Subcutaneous abdominal adipose tissue (tissue), 5 donors: ENCODE data around the gene EIF4B.

Experiments used
- H3K27ac ChIP-seq: one replicate; pipeline ENCODE4 v1.7.0; 2013; ENCODE audit warnings: low read depth, mild to moderate bottlenecking, inconsistent platforms, low read length, moderate library complexity
- H3K27me3 ChIP-seq, 5 donors: one replicate each; pipeline ENCODE4 v1.7.0; 2013; ENCODE audit warnings: low read length in 5 of 5, inconsistent platforms in 1 of 5; ENCODE audit not compliant: control insufficient read depth in 5 of 5, insufficient read depth in 4 of 5
- H3K36me3 ChIP-seq, 5 donors: one replicate each; pipeline ENCODE4 v1.7.0; 2013; ENCODE audit warnings: low read length in 5 of 5; ENCODE audit not compliant: control insufficient read depth in 5 of 5, insufficient read depth in 5 of 5
- H3K4me1 ChIP-seq, 5 donors: one replicate each; pipeline ENCODE4 v1.7.0; 2013; ENCODE audit warnings: low read length in 5 of 5, mild to moderate bottlenecking in 3 of 5, moderate library complexity in 1 of 5; ENCODE audit not compliant: control insufficient read depth in 5 of 5, insufficient read depth in 5 of 5
- H3K4me3 ChIP-seq, 5 donors: one replicate each; pipeline ENCODE4 v1.7.0; 2013; ENCODE audit warnings: low read length in 5 of 5, low read depth in 1 of 5
- H3K9ac ChIP-seq, 5 donors: one replicate each; pipeline ENCODE4 v1.7.0; 2013; ENCODE audit warnings: low read length in 5 of 5, mild to moderate bottlenecking in 4 of 5, moderate library complexity in 3 of 5
- H3K9me3 ChIP-seq, 5 donors: one replicate each; pipeline ENCODE4 v1.7.0; 2013; ENCODE audit warnings: low read length in 5 of 5; ENCODE audit not compliant: control insufficient read depth in 5 of 5
- donor health status: healthy.
- donor health status: healthy.
- donor health status: healthy.
- donor health status: healthy.
- donor health status: healthy.

Gene EIF4B

DNA sequence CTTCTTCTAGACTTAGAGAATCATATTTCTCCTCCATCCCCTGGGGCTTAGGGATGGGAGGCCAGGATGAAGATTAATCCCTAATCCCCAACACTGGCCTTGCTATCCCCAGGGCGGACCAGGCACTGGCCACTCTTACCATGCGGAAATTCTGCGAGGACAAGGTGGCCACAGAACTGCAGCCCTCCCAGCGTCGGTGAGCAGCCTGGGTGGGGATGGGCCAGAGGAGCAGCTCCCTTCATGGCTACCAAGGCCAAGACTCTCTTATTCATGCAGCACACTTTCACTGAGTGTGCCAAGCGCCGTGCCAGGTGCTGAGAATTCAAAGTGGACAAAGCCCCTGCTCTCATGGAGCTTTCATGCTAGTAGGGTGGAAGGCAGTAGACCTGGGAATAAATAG, 50.6 kb downstream of the EIF4B start:
- peaks cover 3 to 85% (median 75%) of the 10 kb centered on the region in 5 donors for H3K36me3 ChIP-seq
- no peak overlapping the region for H3K27ac ChIP-seq
- H3K4me1 ChIP-seq, result peaks cover 9 to 67% (median 62%) of the 10 kb centered on the region in 5 donors
- no peak overlapping the region for H3K4me3 ChIP-seq
- H3K9me3 ChIP-seq, result no peaks in the 10 kb centered on the region
- no peak overlapping the region for H3K9ac ChIP-seq
- H3K27me3 ChIP-seq, result no peaks in the 10 kb centered on the region

DNA sequence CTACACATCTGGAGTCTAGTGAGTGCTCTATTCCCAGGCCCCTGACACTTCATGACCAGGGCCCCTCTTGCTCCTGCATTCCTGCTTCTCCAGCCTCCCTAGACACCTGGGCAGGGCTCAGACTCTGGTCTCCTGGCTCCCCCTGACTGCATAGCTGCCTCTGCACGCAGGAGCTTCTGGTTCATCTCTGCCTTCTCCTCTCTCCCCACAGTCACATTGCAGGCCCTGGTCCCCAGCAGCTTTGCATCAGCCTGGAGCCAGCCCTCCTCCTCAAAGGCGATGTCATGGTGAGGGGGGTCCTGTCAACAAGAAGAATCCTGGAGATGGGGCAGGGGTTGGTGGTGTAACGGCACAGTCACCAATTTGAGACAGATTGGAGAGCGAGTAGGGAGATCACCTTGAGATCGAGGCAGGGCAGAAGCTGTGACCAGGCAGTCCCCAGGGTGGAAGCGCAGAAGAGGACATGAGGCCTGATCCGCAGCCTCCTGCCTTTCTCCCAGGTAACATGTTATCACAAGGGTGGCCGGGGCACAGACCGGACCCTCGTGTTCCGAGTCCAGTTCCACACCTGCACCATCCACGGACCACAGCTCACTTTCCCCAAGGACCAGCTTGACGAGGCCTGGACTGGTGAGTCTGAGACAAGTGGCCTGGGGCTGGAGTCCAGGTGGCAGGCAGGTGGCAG, 51.7 kb downstream of the EIF4B start:
- no peak overlapping the region for H3K27ac ChIP-seq
- H3K36me3 ChIP-seq, result peaks cover 3 to 91% (median 81%) of the 10 kb centered on the region in 5 donors
- H3K9ac ChIP-seq, result no peak overlapping the region
- no peak overlapping the region for H3K4me3 ChIP-seq
- peaks cover 10 to 67% (median 63%) of the 10 kb centered on the region in 5 donors for H3K4me1 ChIP-seq
- H3K9me3 ChIP-seq, result no peaks in the 10 kb centered on the region
- no peaks in the 10 kb centered on the region for H3K27me3 ChIP-seq

DNA sequence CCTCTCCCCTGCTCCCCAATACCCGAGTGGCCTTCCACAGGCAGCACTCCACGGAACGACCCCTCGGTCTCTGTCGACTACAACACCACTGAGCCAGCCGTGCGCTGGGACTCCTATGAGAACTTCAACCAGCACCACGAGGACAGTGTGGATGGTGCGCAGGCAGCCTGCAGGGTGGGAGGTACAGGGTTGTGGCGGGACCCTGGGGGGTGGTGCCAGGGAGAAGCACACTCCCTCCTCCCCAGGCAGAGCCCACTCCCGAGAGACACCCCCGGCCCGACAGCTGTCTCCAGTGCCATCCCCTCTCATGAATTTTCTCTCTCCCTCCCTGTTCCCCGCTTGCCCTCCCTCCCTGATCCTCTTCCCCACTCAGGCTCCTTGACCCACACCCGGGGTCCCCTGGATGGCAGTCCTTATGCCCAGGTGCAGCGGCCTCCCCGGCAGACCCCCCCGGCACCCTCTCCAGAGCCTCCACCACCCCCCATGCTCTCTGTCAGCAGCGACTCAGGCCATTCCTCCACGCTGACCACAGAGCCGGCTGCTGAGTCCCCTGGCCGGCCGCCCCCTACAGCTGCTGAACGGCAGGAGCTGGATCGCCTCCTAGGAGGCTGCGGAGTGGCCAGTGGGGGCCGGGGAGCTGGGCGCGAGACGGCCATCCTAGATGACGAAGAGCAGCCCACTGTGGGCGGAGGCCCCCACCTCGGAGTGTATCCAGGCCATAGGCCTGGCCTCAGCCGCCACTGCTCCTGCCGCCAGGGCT, 52.6 kb downstream of the EIF4B start:
- peaks cover 3 to 90% (median 87%) of the 10 kb centered on the region in 5 donors for H3K36me3 ChIP-seq
- H3K4me3 ChIP-seq, result no peak overlapping the region
- H3K9me3 ChIP-seq, result no peaks in the 10 kb centered on the region
- no peak overlapping the region for H3K27ac ChIP-seq
- no peaks in the 10 kb centered on the region for H3K27me3 ChIP-seq
- no peak overlapping the region for H3K9ac ChIP-seq
- H3K4me1 ChIP-seq, result peaks cover 15 to 67% (median 63%) of the 10 kb centered on the region in 5 donors

DNA sequence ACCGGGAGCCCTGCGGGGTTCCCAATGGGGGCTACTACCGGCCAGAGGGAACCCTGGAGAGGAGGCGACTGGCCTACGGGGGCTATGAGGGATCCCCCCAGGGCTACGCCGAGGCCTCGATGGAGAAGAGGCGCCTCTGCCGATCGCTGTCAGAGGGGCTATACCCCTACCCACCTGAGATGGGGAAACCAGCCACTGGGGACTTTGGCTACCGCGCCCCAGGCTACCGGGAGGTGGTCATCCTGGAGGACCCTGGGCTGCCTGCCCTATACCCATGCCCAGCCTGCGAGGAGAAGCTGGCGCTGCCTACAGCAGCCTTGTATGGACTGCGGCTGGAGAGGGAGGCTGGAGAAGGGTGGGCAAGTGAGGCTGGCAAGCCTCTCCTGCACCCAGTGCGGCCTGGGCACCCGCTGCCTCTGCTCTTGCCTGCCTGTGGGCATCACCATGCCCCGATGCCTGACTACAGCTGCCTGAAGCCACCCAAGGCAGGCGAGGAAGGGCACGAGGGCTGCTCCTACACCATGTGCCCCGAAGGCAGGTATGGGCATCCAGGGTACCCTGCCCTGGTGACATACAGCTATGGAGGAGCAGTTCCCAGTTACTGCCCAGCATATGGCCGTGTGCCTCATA, 53.3 kb downstream of the EIF4B start:
- no peaks in the 10 kb centered on the region for H3K9me3 ChIP-seq
- no peaks in the 10 kb centered on the region for H3K27me3 ChIP-seq
- peaks cover 21 to 69% (median 64%) of the 10 kb centered on the region in 5 donors for H3K4me1 ChIP-seq
- no peak overlapping the region for H3K9ac ChIP-seq
- H3K4me3 ChIP-seq, result no peak overlapping the region
- no peak overlapping the region for H3K27ac ChIP-seq
- peaks cover 3 to 94% (median 91%) of the 10 kb centered on the region in 5 donors for H3K36me3 ChIP-seq

DNA sequence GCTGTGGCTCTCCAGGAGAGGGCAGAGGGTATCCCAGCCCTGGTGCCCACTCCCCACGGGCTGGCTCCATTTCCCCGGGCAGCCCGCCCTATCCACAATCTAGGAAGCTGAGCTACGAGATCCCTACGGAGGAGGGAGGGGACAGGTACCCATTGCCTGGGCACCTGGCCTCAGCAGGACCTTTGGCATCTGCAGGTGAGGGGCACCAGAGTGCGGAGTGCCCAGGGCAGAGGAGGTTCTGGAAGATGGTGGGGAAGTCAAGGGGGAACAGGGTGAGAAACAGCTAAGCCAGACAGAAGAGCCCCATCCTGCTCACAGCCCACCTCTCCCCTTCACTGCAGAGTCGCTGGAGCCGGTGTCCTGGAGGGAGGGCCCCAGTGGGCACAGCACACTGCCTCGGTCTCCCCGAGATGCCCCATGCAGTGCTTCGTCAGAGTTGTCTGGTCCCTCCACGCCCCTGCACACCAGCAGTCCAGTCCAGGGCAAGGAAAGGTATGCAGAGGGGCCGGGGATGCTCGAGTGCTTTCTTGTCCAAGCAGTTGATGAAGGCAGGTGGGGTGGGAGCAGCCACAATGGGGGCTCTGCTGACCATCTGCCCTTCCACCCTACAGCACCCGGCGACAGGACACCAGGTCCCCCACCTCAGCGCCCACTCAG, 53.9 kb downstream of the EIF4B start:
- no peaks in the 10 kb centered on the region for H3K27me3 ChIP-seq
- H3K9ac ChIP-seq, result peak overlapping the region in 1 of 5 donors; percentile 62
- H3K9me3 ChIP-seq, result no peaks in the 10 kb centered on the region
- peaks cover 23 to 72% (median 64%) of the 10 kb centered on the region in 5 donors for H3K4me1 ChIP-seq
- H3K36me3 ChIP-seq, result peaks cover 3 to 99% (median 93%) of the 10 kb centered on the region in 5 donors
- peak overlapping the region; percentile 93 for H3K27ac ChIP-seq
- H3K4me3 ChIP-seq, result no peak overlapping the region

DNA sequence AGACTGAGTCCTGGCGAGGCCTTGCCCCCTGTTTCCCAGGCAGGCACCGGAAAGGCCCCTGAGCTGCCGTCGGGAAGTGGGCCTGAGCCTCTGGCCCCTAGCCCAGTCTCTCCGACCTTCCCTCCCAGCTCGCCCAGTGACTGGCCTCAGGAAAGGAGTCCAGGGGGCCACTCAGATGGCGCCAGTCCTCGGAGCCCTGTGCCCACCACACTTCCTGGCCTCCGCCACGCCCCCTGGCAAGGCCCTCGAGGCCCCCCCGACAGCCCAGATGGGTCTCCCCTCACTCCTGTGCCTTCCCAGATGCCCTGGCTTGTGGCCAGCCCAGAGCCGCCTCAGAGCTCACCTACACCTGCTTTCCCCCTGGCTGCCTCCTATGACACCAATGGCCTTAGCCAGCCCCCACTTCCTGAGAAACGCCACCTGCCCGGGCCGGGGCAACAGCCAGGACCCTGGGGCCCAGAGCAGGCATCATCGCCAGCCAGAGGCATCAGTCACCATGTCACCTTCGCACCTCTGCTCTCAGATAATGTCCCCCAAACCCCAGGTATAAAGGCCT, 54.5 kb downstream of the EIF4B start:
- H3K27ac ChIP-seq, result peak overlapping the region; percentile 93
- H3K9me3 ChIP-seq, result no peaks in the 10 kb centered on the region
- peaks cover 24 to 72% (median 66%) of the 10 kb centered on the region in 5 donors for H3K4me1 ChIP-seq
- H3K4me3 ChIP-seq, result no peak overlapping the region
- peaks cover 3 to 99% (median 93%) of the 10 kb centered on the region in 5 donors for H3K36me3 ChIP-seq
- H3K9ac ChIP-seq, result peak overlapping the region in 3 of 5 donors; percentile 10 to 62 (median 21)
- no peaks in the 10 kb centered on the region for H3K27me3 ChIP-seq

DNA sequence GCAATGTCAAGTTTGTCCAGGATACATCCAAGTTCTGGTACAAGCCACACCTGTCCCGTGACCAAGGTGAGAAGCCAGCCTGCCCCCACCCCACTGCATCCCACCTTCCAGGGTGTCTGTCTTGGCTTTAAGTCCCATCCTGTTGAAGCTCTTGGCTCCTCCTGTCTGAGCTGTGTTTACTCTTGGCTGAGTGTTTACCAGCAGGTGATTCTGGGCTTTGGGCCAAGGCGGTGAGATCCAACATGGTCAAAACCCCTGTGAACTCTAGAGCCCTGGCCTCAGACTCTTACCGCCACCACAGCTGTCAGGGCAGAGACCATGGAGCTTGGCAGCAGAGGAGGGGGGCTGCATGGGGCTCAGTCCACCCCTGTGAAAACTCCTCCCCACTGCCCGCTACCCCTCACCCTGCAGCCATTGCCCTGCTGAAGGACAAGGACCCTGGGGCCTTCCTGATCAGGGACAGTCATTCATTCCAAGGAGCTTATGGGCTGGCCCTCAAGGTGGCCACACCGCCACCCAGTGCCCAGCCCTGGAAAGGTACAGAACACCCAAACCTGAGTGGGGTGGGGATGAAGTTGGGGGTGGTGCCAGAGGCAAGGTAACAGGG, 55.3 kb downstream of the EIF4B start:
- Histone ChIP-seq H3K36me3 (peaks cover 2 to 98% (median 92%) of the 10 kb centered on the region in 5 donors), H3K9ac (peak overlapping the region in 2 of 5 donors; percentile 10 to 62), H3K4me1 (peaks cover 31 to 79% (median 71%) of the 10 kb centered on the region in 5 donors), H3K27me3 (peaks cover 0 to 3% (median 0%) of the 10 kb centered on the region in 5 donors), H3K9me3 (no peaks in the 10 kb centered on the region), H3K4me3 (no peak overlapping the region), H3K27ac (peak overlapping the region; percentile 93)

DNA sequence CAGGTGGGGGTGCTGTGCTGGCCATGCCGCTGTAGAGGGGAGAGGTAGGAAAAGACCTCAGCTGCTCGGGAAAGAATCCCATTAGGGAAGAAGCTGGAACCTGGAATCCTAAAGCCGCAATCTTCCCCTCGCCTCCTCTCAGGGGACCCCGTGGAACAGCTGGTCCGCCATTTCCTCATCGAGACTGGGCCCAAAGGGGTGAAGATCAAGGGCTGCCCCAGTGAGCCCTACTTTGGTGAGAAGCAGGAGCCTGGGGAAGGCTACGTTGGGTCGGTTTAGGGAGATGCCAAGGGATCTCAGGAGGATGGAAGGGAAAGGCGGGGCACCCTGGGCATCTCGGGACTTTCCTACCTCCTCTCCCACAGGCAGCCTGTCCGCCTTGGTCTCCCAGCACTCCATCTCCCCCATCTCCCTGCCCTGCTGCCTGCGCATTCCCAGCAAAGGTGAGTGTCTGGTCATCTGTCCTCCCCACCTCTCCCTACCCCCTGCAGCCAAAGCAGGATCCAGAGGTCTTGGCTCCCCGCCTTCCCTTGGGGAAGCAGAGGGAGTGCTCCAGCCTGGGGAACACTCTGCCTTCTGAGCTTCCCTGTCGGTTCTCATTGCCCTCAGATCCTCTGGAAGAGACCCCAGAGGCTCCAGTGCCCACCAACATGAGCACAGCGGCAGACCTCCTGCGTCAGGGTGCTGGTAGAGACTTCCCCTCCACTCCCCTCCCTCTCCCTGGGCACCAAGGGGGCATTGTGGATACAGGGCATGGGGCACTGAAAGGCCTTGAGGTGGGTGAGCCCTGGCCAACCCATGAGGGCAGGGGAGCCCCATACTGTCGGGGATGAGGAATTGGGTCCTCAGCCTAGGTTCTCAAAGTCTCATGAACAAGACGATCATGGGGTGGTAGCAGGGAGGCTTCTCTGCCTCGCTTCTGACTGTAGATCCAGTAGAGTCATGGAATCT, 56.0 kb downstream of the EIF4B start:
- Histone ChIP-seq H3K9ac (peak overlapping the region in 2 of 5 donors; percentile 2 to 11), H3K27me3 (peaks cover 0 to 3% (median 0%) of the 10 kb centered on the region in 5 donors), H3K4me1 (peaks cover 32 to 80% (median 74%) of the 10 kb centered on the region in 5 donors), H3K9me3 (no peaks in the 10 kb centered on the region), H3K4me3 (no peak overlapping the region), H3K36me3 (peaks cover 0 to 94% (median 86%) of the 10 kb centered on the region in 5 donors), H3K27ac (peak overlapping the region; percentile 93)
